HG03565 (cell line): ENCODE data around the gene ALG14.
"Not testable (repeated sequence)": the region's sequence is repeated elsewhere in the genome, so short reads cannot be mapped to it uniquely, and the experiment has no call there.

Source experiments
- ATAC-seq: cut with Tn5 transposase; IDR thresholded peaks from one replicate; pipeline ENCODE4 v1.9.1; 2021; ENCODE audit warnings: mild to moderate bottlenecking, moderate library complexity; ENCODE audit not compliant: unreplicated experiment

Gene ALG14

GRCh38 chr1:95013950-95014574 is 58.7 kb downstream of the ALG14 start:
- no peak for ATAC-seq

- ATAC-seq, result no peak
These were observed 60.4 kb downstream of the ALG14 start for GRCh38 chr1:95012389-95012788.

DNA sequence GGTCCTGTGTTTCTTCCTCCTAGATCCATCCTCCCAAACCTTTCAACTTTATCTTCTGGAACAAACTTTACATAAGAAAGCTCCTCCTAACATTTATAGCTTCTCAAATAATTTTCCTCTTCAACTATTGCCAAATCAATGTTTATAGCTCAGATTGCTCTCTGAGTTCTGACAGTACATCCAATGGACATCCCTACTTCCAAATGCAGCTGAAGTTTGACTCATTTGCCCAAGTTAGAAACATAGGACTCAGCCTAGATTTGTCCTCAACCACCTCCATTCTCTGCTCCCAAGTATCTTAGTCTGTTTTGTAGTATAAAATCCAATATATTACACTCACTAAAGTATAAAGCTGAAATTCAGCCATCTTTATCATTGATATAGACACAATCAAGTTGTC is 62.6 kb downstream of the ALG14 start:
- ATAC-seq, result no peak

DNA sequence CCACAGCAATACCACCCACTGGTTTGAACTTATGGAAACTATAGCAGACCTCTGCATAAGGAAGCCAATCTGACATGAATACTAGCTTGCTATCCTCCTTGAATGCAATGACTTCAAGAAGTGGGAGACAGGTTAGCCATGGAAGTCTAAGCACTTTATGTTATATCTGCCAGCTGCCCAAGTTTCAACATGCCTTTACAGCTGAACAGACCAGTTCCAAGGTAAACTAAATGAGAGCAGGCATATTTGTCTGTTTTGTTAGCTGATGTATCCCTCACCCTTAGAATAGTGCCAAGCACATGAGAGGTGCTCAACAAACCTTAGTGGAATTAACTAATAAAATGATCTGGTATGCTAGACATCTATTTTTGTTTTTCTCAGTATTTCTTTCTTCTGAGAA is 65.1 kb downstream of the ALG14 start:
- no peak for ATAC-seq

DNA sequence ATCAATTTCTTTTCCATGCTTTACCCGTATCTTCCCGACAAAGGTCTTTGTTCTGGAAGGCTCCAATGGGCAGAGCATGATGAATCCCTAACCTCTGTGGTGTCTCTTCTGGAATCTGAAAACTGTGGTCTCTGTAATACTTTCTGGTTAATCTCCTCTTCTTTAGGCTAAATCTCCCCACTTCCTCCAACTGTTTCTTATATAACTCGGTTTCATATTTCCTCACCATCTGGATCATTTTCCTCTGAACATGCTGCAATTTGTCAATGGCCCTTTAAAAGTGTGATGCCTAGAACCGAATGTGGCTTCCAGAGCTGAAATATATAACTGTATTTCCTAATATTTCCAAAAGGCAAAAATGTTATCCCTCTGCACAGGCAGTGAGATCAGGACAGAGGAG is 66.1 kb downstream of the ALG14 start:
- ATAC-seq, result no peak

- ATAC-seq, result no peak
These were observed 67.2 kb downstream of the ALG14 start for GRCh38 chr1:95005584-95005983.

GRCh38 chr1:95004013-95004412 is 68.7 kb downstream of the ALG14 start:
- ATAC-seq, result no peak

GRCh38 chr1:95003433-95003738 is 69.4 kb downstream of the ALG14 start:
- ATAC-seq, result no peak

GRCh38 chr1:95002540-95003432 is 70.0 kb downstream of the ALG14 start:
- ATAC-seq, result no peak

GRCh38 chr1:95002164-95002539 is 70.6 kb downstream of the ALG14 start:
- no peak for ATAC-seq

GRCh38 chr1:94999456-95000131 is 73.2 kb downstream of the ALG14 start:
- ATAC-seq, result no peak

- ATAC-seq, result no peak
These were observed 74.0 kb downstream of the ALG14 start for GRCh38 chr1:94998748-94999147.

DNA sequence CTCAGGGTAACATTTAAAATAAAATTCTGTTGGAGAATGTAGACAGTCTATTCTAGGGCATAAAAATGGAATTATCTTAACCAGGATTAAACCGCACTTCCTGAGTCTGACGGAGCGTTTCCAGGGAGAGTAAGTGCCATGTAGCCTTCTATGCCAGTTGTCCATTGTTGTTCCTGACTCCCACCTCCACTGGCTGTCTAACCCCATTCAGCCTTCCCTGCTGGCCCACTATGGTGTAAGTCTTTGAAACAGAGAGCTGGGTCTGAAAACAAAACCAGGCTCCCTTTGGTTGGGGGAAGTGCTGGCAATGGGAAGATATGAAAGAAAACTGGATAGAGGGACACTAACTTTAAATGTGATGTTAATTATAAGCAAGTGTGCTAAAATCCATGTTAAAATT is 74.6 kb downstream of the ALG14 start:
- no peak for ATAC-seq

GRCh38 chr1:94995536-94995935 is 77.2 kb downstream of the ALG14 start:
- ATAC-seq, result not testable (repeated sequence)

DNA sequence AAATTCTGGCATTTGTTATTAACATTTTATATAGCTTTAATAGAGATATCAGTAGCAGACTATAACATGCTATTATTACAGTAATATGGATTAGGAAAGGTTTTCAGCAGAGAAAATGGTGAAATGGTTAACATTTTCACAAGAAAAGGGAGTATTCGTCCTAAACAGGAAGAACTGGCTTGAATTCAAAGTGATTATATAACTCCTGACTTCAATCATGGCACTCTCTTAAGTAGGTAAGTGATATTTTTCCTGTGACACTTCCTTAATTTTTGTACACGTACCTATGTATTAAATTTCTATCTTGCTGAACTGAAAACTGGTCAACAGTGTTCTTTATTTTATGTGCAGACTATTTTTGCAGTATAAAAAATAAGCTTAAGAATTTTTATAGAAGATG is 77.9 kb downstream of the ALG14 start:
- ATAC-seq, result no peak

GRCh38 chr1:94993931-94994645 is 78.7 kb downstream of the ALG14 start:
- ATAC-seq, result no peak

- ATAC-seq, result no peak
These were observed 79.7 kb downstream of the ALG14 start for GRCh38 chr1:94992863-94993563.

GRCh38 chr1:94992161-94992560 is 80.6 kb downstream of the ALG14 start:
- no peak for ATAC-seq

DNA sequence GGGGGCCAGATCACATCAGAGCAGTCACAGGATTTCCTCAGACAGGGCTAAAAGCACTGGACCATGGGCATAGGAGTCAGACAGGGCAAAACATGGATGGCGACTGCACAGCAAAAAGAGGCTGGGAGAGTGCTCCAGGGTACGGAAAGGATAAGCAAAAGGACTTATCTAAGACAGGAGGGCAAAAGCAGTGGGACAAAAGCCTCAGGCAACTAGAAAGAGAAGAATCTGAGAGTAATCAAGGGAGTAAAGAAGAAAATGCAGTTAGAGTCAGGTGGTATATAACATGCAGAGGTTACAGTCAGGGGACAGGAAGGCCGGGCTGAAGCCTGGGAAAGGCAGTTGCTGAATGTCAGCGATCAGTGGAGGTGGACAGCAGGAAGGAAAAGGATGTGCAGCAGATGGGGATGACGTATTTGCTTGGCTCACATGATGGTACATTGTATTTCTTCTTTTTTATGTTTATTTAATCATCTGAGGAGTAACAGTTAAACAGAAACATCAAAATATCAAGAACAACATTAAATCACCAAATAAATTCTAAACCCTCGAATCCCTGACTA is 82.8 kb downstream of the ALG14 start:
- ATAC-seq, result no peak

DNA sequence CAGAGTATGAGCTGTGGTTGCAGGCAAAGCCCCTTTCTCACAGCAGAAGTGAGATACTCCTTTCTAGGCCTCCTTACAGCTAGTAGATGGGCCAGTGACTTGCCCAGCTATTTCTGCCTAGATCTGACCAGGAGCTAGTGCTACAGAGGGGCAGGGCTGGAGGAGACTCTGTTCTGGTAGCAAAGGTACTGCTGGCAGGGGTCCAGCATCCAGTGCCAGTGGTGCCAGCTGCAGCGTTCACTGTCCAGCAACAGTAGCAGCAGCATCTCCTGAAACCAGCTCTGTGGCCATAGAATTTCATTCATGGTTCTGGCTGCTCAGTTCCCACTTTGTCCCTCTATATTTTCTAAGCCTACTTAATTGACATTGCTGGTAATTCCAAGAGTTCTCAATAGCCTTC is 83.4 kb downstream of the ALG14 start:
- no peak for ATAC-seq

- no peak for ATAC-seq
These were observed 84.4 kb downstream of the ALG14 start for GRCh38 chr1:94988356-94988755.
